GM10847 (cell line): ENCODE results near the gene NKAIN1.

Experiments
- POLR2A ChIP-seq: IDR thresholded peaks from 2 replicates; pipeline ENCODE4 v1.6.1; 2011; ENCODE audit not compliant: insufficient read length; ENCODE audit errors: extremely low read depth

Gene NKAIN1

GRCh38 chr1:31152181-31152795 is 87.4 kb downstream of the NKAIN1 start:
- TF ChIP-seq POLR2A = no peak

GRCh38 chr1:31151402-31151801 is 88.3 kb downstream of the NKAIN1 start:
- TF ChIP-seq POLR2A = no peak

- TF ChIP-seq POLR2A = no peak
Measured at GRCh38 chr1:31148409-31148808, 91.3 kb downstream of the NKAIN1 start.

DNA sequence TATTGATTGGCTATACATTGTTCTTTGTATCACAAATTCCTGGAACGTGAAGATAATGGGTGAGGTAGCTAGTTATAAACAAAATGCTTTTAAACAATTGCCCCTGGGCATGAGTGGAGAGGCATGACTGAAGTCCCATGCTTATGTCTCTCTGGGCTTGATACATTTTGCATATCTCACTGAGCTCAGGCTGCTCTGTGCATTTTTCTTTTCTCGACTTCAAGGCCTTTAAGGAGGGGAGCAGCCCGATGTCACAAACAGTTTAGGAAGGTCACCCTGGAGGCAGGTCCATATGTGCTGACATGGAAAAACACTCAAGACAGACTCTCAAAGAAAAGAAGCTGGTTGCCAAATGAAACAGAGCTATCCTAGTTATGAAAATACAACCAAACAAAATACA is 94.0 kb downstream of the NKAIN1 start:
- TF ChIP-seq POLR2A = no peak

GRCh38 chr1:31144442-31144841 is 95.2 kb downstream of the NKAIN1 start:
- TF ChIP-seq POLR2A = no peak

DNA sequence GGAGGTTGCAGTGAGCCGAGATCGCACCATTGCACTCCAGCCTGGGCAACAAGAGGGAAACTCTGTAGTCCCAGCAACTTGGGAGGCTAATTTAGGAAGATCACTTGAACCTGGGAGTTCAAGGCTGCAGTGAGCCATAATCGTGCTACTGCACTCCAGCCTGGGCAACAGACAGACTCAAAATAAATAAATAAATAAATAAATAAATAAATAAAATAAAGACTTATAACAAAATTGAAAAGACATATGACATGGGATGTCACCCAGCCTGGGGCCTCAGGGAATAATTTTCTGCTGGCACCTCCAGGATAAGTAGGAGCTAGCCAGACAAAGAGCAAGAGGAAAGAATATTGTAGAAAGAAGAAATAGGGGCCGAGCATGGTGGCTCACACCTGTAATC is 96.2 kb downstream of the NKAIN1 start:
- no peak for TF ChIP-seq POLR2A

GRCh38 chr1:31142406-31142805 is 97.3 kb downstream of the NKAIN1 start:
- TF ChIP-seq POLR2A = no peak

GRCh38 chr1:31140299-31140698 is 99.4 kb downstream of the NKAIN1 start:
- TF ChIP-seq POLR2A = no peak

DNA sequence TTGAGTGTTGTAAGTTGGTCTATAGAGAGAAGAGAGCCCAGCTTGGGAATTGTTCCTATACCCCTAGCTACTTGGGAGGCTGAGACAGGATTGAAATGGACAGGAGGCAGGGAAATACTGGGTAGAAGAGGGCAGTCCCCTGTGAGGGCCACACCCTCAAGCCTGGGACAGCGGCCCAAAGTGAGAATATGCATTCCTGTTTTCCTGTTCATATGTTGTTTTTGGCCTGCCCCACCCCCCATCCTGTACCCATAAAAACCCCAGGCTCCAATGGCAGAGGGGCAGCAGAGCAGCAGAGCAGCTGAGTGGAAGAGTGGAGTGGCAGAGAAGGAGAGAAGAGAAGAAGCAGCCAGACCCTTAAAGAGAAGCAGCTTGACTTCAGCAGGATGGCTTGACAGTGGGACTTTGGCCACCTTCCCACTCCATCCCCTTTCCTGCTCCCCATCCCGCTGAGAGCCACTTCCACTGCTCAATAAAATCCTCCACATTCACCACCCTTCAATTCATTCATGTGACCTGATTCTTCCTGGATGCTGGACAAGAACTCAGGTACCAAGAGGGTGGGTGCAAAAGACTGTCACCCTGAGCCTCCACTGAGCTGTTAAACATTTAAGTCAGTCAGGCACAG is 103.6 kb downstream of the NKAIN1 start:
- no peak for TF ChIP-seq POLR2A

GRCh38 chr1:31133368-31133767 is 106.3 kb downstream of the NKAIN1 start:
- no peak for TF ChIP-seq POLR2A
